ENCODE data around the gene C2CD5. TPM values are rescaled to one million over a fixed set of nuclear protein-coding genes. Genes with fewer than 3 reads are reported as not detected.

C2CD5 gene
- total and polyA plus RNA-seq, 2 donors (not counting 1 experiment from before 2014, with no cell fraction given) = 24.6 to 61.7 TPM

DNA sequence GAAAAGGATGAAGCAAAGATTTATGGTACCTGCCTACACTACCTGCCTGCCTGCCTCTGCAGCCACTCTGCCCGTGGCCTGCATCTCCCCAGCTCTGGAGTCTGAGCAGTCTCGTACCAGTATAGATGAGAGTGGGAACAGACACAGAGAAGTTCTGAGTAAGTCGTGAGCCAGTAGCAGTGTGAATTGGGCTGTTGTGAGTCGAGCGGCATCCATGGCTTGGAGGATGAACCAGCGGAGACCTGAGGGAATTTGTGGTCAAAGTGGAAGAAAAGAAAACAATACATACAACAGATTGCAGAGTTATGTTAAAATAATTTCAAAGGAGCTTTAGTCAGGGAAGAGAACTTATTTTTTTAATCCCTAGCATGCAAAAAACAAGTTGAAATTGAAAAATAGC is 25.3 kb downstream of the C2CD5 start:
- CTCF ChIA-PET = no interaction called here
- intact Hi-C loops (cut with micrococcal nuclease) = loop anchor here (5.0 kb wide), 1 partner anchor 37 kb away; no protein-coding TSS in a partner anchor
- DNase-seq (no peak), ATAC-seq (ENCODE audit: low read depth) (no peak)
- Histone ChIP-seq H3K27me3 (replicated peaks in 1 of 4; ENCODE audit: control extremely low read depth in 1 of 4, control insufficient read depth in 3 of 4, insufficient read depth in 4 of 4, low read length in 3 of 4) (no peaks in the 10 kb centered on the region), H4K20me1 (ENCODE audit: control insufficient read depth, insufficient read depth, low read length, poor library complexity, severe bottlenecking) (no peaks in the 10 kb centered on the region), H2AFZ (ENCODE audit: insufficient read depth, low read depth, low read length, poor library complexity, severe bottlenecking) (no peak overlapping the region), H3K27ac (ENCODE audit: low read length in 2 of 2) (no peak overlapping the region), H3K79me2 (ENCODE audit: control insufficient read depth, insufficient read depth, low read length) (no peaks in the 10 kb centered on the region), H3K4me2 (replicated peaks; ENCODE audit: low read depth, low read length, poor library complexity, severe bottlenecking) (no peak overlapping the region), H3K4me1 (ENCODE audit: control insufficient read depth in 2 of 2, insufficient read depth in 2 of 2, low read length in 2 of 2) (no peaks in the 10 kb centered on the region), H3K9me3 (ENCODE audit: control extremely low read depth in 1 of 3, control insufficient read depth in 2 of 3, insufficient read depth in 1 of 3, low read length in 2 of 3) (no peaks in the 10 kb centered on the region), H3K36me3 (replicated peaks in 1 of 2; ENCODE audit: control extremely low read depth in 1 of 2, control insufficient read depth in 1 of 2, extremely low read depth in 1 of 2, insufficient read depth in 2 of 2, low read length in 1 of 2) (peaks cover 25 to 38% of the 10 kb centered on the region in 2 experiments), H3K9ac (ENCODE audit: low read length) (no peak overlapping the region), H3K4me3 (ENCODE audit: control extremely low read depth in 1 of 5, extremely low read depth in 1 of 5, insufficient read depth in 1 of 5, low read depth in 2 of 5, low read length in 4 of 5) (no peak overlapping the region)
- WGBS (ENCODE audit: insufficient coverage) = no CpG with 5 or more reads among the region's 6 CpGs
- Mint-ChIP-seq H3K9me3 (ENCODE audit: insufficient read depth) (no peaks in the 10 kb centered on the region), H3K4me1 (peaks cover 2% of the 10 kb centered on the region), H3K27me3 (no peaks in the 10 kb centered on the region), H3K27ac (no peak overlapping the region), H3K4me3 (no peak overlapping the region)
- no peak for TF ChIP-seq EZH2 (IDR thresholded peaks at IDR 0.05; ENCODE audit: borderline replicate concordance, insufficient read depth, low read depth, low read length, poor library complexity, severe bottlenecking)
- TF ChIP-seq, protein P1, sequence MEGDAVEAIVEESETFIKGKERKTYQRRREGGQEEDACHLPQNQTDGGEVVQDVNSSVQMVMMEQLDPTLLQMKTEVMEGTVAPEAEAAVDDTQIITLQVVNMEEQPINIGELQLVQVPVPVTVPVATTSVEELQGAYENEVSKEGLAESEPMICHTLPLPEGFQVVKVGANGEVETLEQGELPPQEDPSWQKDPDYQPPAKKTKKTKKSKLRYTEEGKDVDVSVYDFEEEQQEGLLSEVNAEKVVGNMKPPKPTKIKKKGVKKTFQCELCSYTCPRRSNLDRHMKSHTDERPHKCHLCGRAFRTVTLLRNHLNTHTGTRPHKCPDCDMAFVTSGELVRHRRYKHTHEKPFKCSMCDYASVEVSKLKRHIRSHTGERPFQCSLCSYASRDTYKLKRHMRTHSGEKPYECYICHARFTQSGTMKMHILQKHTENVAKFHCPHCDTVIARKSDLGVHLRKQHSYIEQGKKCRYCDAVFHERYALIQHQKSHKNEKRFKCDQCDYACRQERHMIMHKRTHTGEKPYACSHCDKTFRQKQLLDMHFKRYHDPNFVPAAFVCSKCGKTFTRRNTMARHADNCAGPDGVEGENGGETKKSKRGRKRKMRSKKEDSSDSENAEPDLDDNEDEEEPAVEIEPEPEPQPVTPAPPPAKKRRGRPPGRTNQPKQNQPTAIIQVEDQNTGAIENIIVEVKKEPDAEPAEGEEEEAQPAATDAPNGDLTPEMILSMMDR (IDR thresholded peaks at IDR 0.05) = no peak
- POLR2A ChIA-PET = no interaction called here

DNA sequence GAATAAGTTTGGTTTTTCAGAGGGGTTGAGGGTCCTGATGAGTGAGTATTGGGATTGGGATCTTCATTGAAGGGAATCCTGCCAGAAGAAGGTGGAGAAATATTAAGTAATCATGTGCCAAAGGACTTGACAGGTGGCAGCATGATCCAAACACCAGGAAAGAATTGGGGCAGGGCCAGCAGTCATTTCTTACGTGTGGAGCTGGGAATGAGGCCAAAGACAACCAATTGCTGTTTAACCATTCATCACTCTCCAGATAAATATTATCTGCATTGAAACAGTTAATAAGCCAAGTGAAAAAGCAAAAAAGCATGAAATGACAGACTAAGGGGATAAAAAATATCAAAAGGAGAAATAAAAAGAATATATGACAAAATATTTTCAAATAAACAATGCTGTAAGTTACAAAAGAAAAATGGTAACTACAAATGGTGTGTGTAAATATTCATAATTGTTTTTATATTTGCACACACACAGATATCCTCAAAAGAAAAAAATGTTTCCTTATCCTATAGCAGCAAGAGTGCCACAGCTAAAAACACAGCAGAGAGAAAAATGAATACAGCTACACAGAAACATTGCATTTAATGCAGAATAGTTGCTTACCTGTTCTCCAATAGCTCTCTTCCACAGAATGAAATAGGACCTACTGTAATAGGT is 26.2 kb downstream of the C2CD5 start:
- TF ChIP-seq, protein P1 (IDR thresholded peaks at IDR 0.05) = no peak
- TF ChIP-seq EZH2 (IDR thresholded peaks at IDR 0.05; ENCODE audit: borderline replicate concordance, insufficient read depth, low read depth, low read length, poor library complexity, severe bottlenecking) = no peak
- no peaks in the 10 kb centered on the region for H3K79me2 ChIP-seq (ENCODE audit: control insufficient read depth, insufficient read depth, low read length)
- intact Hi-C loops (cut with micrococcal nuclease) = loop anchor here (5.0 kb wide), 1 partner anchor 36 kb away; no protein-coding TSS in a partner anchor
- H4K20me1 ChIP-seq (ENCODE audit: control insufficient read depth, insufficient read depth, low read length, poor library complexity, severe bottlenecking) = no peaks in the 10 kb centered on the region
- DNase-seq = no peak
- H3K4me1 ChIP-seq (ENCODE audit: control insufficient read depth in 2 of 2, insufficient read depth in 2 of 2, low read length in 2 of 2) = no peaks in the 10 kb centered on the region
- Mint-ChIP-seq H3K9me3 (ENCODE audit: insufficient read depth) (no peaks in the 10 kb centered on the region), H3K27ac (no peak overlapping the region), H3K4me3 (no peak overlapping the region), H3K27me3 (no peaks in the 10 kb centered on the region), H3K4me1 (peaks cover 2% of the 10 kb centered on the region)
- H3K4me3 ChIP-seq (ENCODE audit: control extremely low read depth in 1 of 5, extremely low read depth in 1 of 5, insufficient read depth in 1 of 5, low read depth in 2 of 5, low read length in 4 of 5) = no peak overlapping the region
- no peak overlapping the region for H3K4me2 ChIP-seq (replicated peaks; ENCODE audit: low read depth, low read length, poor library complexity, severe bottlenecking)
- POLR2A ChIA-PET = no interaction called here
- H3K27ac ChIP-seq (ENCODE audit: low read length in 2 of 2) = no peak overlapping the region
- no CpG with 5 or more reads among the region's 1 CpG for WGBS (ENCODE audit: insufficient coverage)
- no peak for ATAC-seq (ENCODE audit: low read depth)
- no peak overlapping the region for H3K9ac ChIP-seq (ENCODE audit: low read length)
- no peaks in the 10 kb centered on the region for H3K27me3 ChIP-seq (replicated peaks in 1 of 4; ENCODE audit: control extremely low read depth in 1 of 4, control insufficient read depth in 3 of 4, insufficient read depth in 4 of 4, low read length in 3 of 4)
- no peak overlapping the region for H2AFZ ChIP-seq (ENCODE audit: insufficient read depth, low read depth, low read length, poor library complexity, severe bottlenecking)
- H3K9me3 ChIP-seq (ENCODE audit: control extremely low read depth in 1 of 3, control insufficient read depth in 2 of 3, insufficient read depth in 1 of 3, low read length in 2 of 3) = no peaks in the 10 kb centered on the region
- H3K36me3 ChIP-seq (replicated peaks in 1 of 2; ENCODE audit: control extremely low read depth in 1 of 2, control insufficient read depth in 1 of 2, extremely low read depth in 1 of 2, insufficient read depth in 2 of 2, low read length in 1 of 2) = peaks cover 23 to 32% of the 10 kb centered on the region in 2 experiments
- CTCF ChIA-PET = no interaction called here

All from B cell (primary cell).